GM21717 (cell line): ENCODE results near the gene PTK6.
A peak's percentile ranks its signal among the peaks of the same experiment; 100 is the strongest.

Source experiments
- ATAC-seq: cut with Tn5 transposase; IDR thresholded peaks from one replicate; pipeline ENCODE4 v1.9.1; 2021; ENCODE audit warnings: mild to moderate bottlenecking, moderate library complexity; ENCODE audit not compliant: unreplicated experiment

The PTK6 gene

GRCh38 chr20:63570281-63571086, 33.3 kb upstream of the PTK6 start:
- no peak for ATAC-seq

GRCh38 chr20:63568986-63569949, 32.1 kb upstream of the PTK6 start:
- no peak for ATAC-seq

- peak; percentile 8 for ATAC-seq
These were observed 31.2 kb upstream of the PTK6 start for GRCh38 chr20:63568170-63568981.

- peak; percentile 58 for ATAC-seq
These were observed 30.4 kb upstream of the PTK6 start for GRCh38 chr20:63567386-63568169.

- no peak for ATAC-seq
These were observed 29.9 kb upstream of the PTK6 start for GRCh38 chr20:63567136-63567385.

GRCh38 chr20:63566395-63567135, 29.4 kb upstream of the PTK6 start:
- ATAC-seq, result no peak

GRCh38 chr20:63565699-63566335, 28.6 kb upstream of the PTK6 start:
- no peak for ATAC-seq

- no peak for ATAC-seq
These were observed 28.0 kb upstream of the PTK6 start for GRCh38 chr20:63565021-63565698.

GRCh38 chr20:63564036-63564810, 27.0 kb upstream of the PTK6 start:
- no peak for ATAC-seq

GRCh38 chr20:63563225-63563935, 26.2 kb upstream of the PTK6 start:
- ATAC-seq, result no peak

- ATAC-seq, result no peak
These were observed 25.5 kb upstream of the PTK6 start for GRCh38 chr20:63562461-63563224.

- no peak for ATAC-seq
These were observed 24.6 kb upstream of the PTK6 start for GRCh38 chr20:63561624-63562396.

- no peak for ATAC-seq
These were observed 23.9 kb upstream of the PTK6 start for GRCh38 chr20:63560856-63561609.

GRCh38 chr20:63560333-63560805, 23.2 kb upstream of the PTK6 start:
- ATAC-seq, result no peak
